A673 (cell line): ENCODE measurements around the gene INCA1. TPM values are rescaled to one million over a fixed set of nuclear protein-coding genes. Genes with fewer than 3 reads are reported as not detected.

Source experiments
- BruUV-seq: library from RNA; stranded (reverse); fragments of 400-500 nt; replicated peaks from 2 replicates; lab custom pipeline; 2021; lab: Mats Ljungman, UMichigan
- CTCF ChIA-PET: fragments of 300-600 bp; sonication (Branson Sonifier 250); formaldehyde crosslinking; loops from one replicate; lab custom pipeline; 2022; ENCODE audit warnings: antibody characterized with exemption; lab: Charles Lee
- POLR2A ChIA-PET: fragments of 300-600 bp; sonication (Branson Sonifier 250); formaldehyde crosslinking; loops from one replicate; lab custom pipeline; 2022; ENCODE audit warnings: antibody characterized with exemption; ENCODE audit not compliant: low non-redundant PET; lab: Charles Lee
- DNase-seq: peaks from one replicate; pipeline ENCODE4 v3.0.0-alpha.2; 2015; ENCODE audit warnings: low spot score
- H3K27ac ChIP-seq: fragments of 200-600 bp; sonication (generic); 2 replicates; pipeline ENCODE4 v1.5.1; 2016; ENCODE audit warnings: mixed run types, low read depth, mild to moderate bottlenecking, mixed read lengths, antibody characterized with exemption, low read length; ENCODE audit not compliant: poor library complexity, severe bottlenecking
- H3K27me3 ChIP-seq: fragments of 200-600 bp; sonication (generic); replicated peaks from 2 replicates; pipeline ENCODE4 v1.6.1; 2017; ENCODE audit warnings: mixed run types, low read depth, mild to moderate bottlenecking, mixed read lengths, antibody characterized with exemption, low read length; ENCODE audit not compliant: insufficient read depth, poor library complexity
- H3K36me3 ChIP-seq: fragments of 200-600 bp; sonication (generic); 2 replicates; pipeline ENCODE4 v1.6.1; 2016; ENCODE audit warnings: mixed run types, mild to moderate bottlenecking, mixed read lengths, antibody characterized with exemption, low read length; ENCODE audit not compliant: insufficient read depth, poor library complexity, severe bottlenecking
- H3K4me1 ChIP-seq: fragments of 200-600 bp; sonication (generic); 2 replicates; pipeline ENCODE4 v1.6.1; 2017; ENCODE audit warnings: mixed run types, mild to moderate bottlenecking, mixed read lengths, antibody characterized with exemption, low read length; ENCODE audit not compliant: insufficient read depth, poor library complexity, severe bottlenecking
- H3K4me3 ChIP-seq: fragments of 200-600 bp; sonication (generic); 2 replicates; pipeline ENCODE4 v1.5.1; 2016; ENCODE audit warnings: low read depth, mixed run types, mild to moderate bottlenecking, mixed read lengths, low read length; ENCODE audit not compliant: poor library complexity, severe bottlenecking
- H3K9me3 ChIP-seq: fragments of 200-600 bp; sonication (generic); 2 replicates; pipeline ENCODE4 v1.6.1; 2016; ENCODE audit warnings: mixed run types, low read depth, mild to moderate bottlenecking, mixed read lengths, antibody characterized with exemption, low read length; ENCODE audit not compliant: poor library complexity, severe bottlenecking
- EZH2 ChIP-seq: fragments of 200-600 bp; sonication (generic); IDR thresholded peaks from 2 replicates; pipeline ENCODE4 v1.6.1; 2017; ENCODE audit warnings: borderline replicate concordance, low read depth, mild to moderate bottlenecking, mixed read lengths, antibody characterized with exemption, low read length; ENCODE audit not compliant: poor library complexity, severe bottlenecking
- intact Hi-C: fragments of 100-400 bp; cut with micrococcal nuclease; formaldehyde crosslinking; loops from one replicate; pipeline ENCODE4 v1.10.0; 2022; ENCODE audit not compliant: unreplicated experiment
- microRNA-seq: library from miRNA; unstranded; fragments of <30 nt; microRNA quantifications from one replicate; pipeline ENCODE4 v1.2.0, GENCODE V29; 2021
- total RNA-seq: library from RNA; stranded (reverse); gene quantifications from 2 replicates; pipeline ENCODE4 v1.2.3, GENCODE V29; 2021
- TF ChIP-seq, protein P1 (sequence below): fragments of 300-800, 200-600 bp; sonication (generic); conservative IDR thresholded peaks from 2 replicates; pipeline ENCODE4 v1.5.1; 2017; ENCODE audit warnings: low read depth, mild to moderate bottlenecking, antibody characterized with exemption, low read length, moderate library complexity, mixed read lengths

The INCA1 gene
- total RNA-seq, 1 experiment from 2014 or later = 0.62 TPM

DNA sequence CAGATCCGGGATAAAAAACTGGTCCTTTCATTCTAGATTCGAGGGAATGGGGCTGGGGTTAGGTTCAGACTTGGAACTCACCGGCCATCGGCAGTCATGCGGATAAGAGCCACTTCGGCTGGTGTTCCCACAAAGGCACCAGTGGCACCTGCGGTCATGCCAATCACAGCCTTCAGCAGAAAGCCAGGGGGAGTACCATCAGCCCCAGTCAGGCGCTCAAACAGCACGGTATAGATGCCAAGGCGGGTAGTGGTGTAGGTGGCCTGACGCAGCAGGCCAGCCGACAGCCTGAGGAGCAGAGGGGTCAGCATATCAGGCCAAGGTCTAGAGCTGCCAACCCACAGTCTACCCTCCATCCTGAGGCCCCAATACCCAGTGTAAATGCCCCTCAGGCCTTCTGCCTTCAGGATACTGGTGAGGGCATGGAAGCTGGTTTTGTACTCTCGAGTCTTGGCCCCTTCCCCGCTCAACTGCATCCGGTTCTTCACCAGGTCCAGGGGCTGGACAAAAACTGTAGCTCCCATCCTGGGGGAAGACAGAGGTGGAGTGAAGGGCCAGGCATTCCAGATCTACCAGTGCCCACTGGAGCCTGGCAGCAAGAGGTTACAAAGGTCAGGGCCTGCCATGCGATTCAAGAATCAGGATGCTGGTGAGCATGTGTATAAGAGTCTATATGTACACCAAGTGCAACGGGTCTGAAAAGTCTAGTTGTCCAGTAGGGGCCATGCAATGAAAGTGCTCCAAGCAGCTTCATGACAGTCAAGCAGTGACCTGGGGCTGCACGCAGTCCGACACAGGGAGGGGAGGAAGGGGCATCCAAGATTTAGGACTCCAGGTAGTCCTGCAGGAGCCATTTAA is 58.4 kb downstream of the INCA1 start:
- Histone ChIP-seq H3K4me1 (peaks cover 15% of the 10 kb centered on the region), H3K27ac (peak overlapping the region; percentile 94), H3K4me3 (peak overlapping the region; percentile 75), H3K9me3 (no peaks in the 10 kb centered on the region), H3K36me3 (peaks cover 29% of the 10 kb centered on the region), H3K27me3 (no peaks in the 10 kb centered on the region)
- ChIA-PET CTCF (interaction anchor here (0.7 kb wide), 1 partner anchor 36 kb away, joined by 4 read pairs; the partner anchor contains the start of gene CHRNE), POLR2A (interaction anchor here (0.6 kb wide), 1 partner anchor 29 kb away, joined by 3 read pairs; no protein-coding TSS in a partner anchor)
- no peak for DNase-seq
- TF ChIP-seq, protein P1, sequence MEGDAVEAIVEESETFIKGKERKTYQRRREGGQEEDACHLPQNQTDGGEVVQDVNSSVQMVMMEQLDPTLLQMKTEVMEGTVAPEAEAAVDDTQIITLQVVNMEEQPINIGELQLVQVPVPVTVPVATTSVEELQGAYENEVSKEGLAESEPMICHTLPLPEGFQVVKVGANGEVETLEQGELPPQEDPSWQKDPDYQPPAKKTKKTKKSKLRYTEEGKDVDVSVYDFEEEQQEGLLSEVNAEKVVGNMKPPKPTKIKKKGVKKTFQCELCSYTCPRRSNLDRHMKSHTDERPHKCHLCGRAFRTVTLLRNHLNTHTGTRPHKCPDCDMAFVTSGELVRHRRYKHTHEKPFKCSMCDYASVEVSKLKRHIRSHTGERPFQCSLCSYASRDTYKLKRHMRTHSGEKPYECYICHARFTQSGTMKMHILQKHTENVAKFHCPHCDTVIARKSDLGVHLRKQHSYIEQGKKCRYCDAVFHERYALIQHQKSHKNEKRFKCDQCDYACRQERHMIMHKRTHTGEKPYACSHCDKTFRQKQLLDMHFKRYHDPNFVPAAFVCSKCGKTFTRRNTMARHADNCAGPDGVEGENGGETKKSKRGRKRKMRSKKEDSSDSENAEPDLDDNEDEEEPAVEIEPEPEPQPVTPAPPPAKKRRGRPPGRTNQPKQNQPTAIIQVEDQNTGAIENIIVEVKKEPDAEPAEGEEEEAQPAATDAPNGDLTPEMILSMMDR = no peak
- TF ChIP-seq EZH2 = no peak
- TSS peak; percentile 13 for BruUV-seq
- intact Hi-C loops = no loop called here

Small RNA genes lying within 50 kb of the gene (microRNA-seq; reads per million reads assigned to microRNA genes)
- gene MIR6864 = not detected
- not detected for gene MIR6865

Other genes starting within 250 kb of the INCA1 start
- gene TM4SF5, start 225.6 kb downstream of the INCA1 start, total RNA-seq = not detected in 2 replicates
- 28.6 and 39.7 TPM in 2 replicates for gene VMO1, start 211.2 kb downstream of the INCA1 start, total RNA-seq
- not detected in 2 replicates for gene GLTPD2, start 208.6 kb downstream of the INCA1 start, total RNA-seq
- gene PSMB6, start 201.4 kb downstream of the INCA1 start, total RNA-seq = 332 and 371 TPM in 2 replicates
- 20.1 and 31.7 TPM in 2 replicates for gene PLD2, start 190.4 kb downstream of the INCA1 start, total RNA-seq
- 67.7 and 72.1 TPM in 2 replicates for gene MINK1, start 164.2 kb downstream of the INCA1 start, total RNA-seq
- 2.7 and 4.8 TPM in 2 replicates for gene C17orf107, start 98.0 kb downstream of the INCA1 start, total RNA-seq
- gene CHRNE, start 94.4 kb downstream of the INCA1 start, total RNA-seq = 0.21 and 0.79 TPM in 2 replicates
- not detected in 2 replicates for gene GP1BA, start 65.2 kb downstream of the INCA1 start, total RNA-seq
- 113 and 129 TPM in 2 replicates for gene SLC25A11, start 57.5 kb downstream of the INCA1 start, total RNA-seq
- gene RNF167, start 57.3 kb downstream of the INCA1 start, total RNA-seq = 77.3 and 78.8 TPM in 2 replicates
- gene PFN1, start 49.0 kb downstream of the INCA1 start, total RNA-seq = 1,021 and 1,026 TPM in 2 replicates
- 12.3 and 16.6 TPM in 2 replicates for gene ENO3, start 46.4 kb downstream of the INCA1 start, total RNA-seq
- gene SPAG7, start 29.7 kb downstream of the INCA1 start, total RNA-seq = 74.8 and 88.9 TPM in 2 replicates
- gene CAMTA2, start 9.8 kb downstream of the INCA1 start, total RNA-seq = 16.3 and 24.8 TPM in 2 replicates
- gene KIF1C, start 428 bp upstream of the INCA1 start, total RNA-seq = 92.6 and 95.9 TPM in 2 replicates
- not detected in 2 replicates for gene SLC52A1, start 37.9 kb upstream of the INCA1 start, total RNA-seq
- 8.4 and 8.9 TPM in 2 replicates for gene ZFP3, start 80.9 kb upstream of the INCA1 start, total RNA-seq
- 28.1 and 31.6 TPM in 2 replicates for gene ZNF232, start 114.4 kb upstream of the INCA1 start, total RNA-seq
- gene USP6, start 118.5 kb upstream of the INCA1 start, total RNA-seq = 0.07 and 0.24 TPM in 2 replicates
- 20.7 and 21.9 TPM in 2 replicates for gene ZNF594, start 194.3 kb upstream of the INCA1 start, total RNA-seq
- gene SCIMP, start 237.3 kb upstream of the INCA1 start, total RNA-seq = not detected in 2 replicates